ENCODE data around the gene CIITA.

- TF ChIP-seq POLR2A (conservative IDR thresholded peaks at IDR 0.05) (no peak), CTCF (IDR thresholded peaks at IDR 0.05 in 2 of 3, conservative IDR thresholded peaks at IDR 0.05 in 1 of 3; ENCODE audit: insufficient read depth in 2 of 3, low read depth in 1 of 3, low read length in 3 of 3) (no peak), DACH1 (IDR thresholded peaks at IDR 0.05; ENCODE audit: partially characterized antibody) (no peak), GABPA (tag; conservative IDR thresholded peaks at IDR 0.05; ENCODE audit: low read depth) (no peak), ZNF121 (CRISPR knock-in tag; conservative IDR thresholded peaks at IDR 0.05) (no peak), HMGN3 (IDR thresholded peaks at IDR 0.05; ENCODE audit: borderline replicate concordance, extremely low read depth, insufficient read length, low read depth, low read length) (no peak), GTF2F1 (IDR thresholded peaks at IDR 0.05; ENCODE audit: low read depth, low read length) (no peak), POLR2AphosphoS5 (IDR thresholded peaks at IDR 0.05; ENCODE audit: control insufficient read depth, insufficient read depth, low read depth, low read length) (no peak), PCBP2 (IDR thresholded peaks at IDR 0.05; ENCODE audit: low read depth, low read length, poor library complexity, severe bottlenecking) (no peak)
Measured at GRCh38 chr16:10946308-10946707, 69.3 kb downstream of the CIITA start.
